ENCODE results near the gene ADARB2.

The ADARB2 gene

GRCh38 chr10:1677307-1677939 is 59.9 kb downstream of the ADARB2 start:
- no peak overlapping the region for H3K4me3 ChIP-seq (ENCODE audit: low read depth, low read length)
- TF ChIP-seq CTCF (IDR thresholded peaks at IDR 0.05; ENCODE audit: low read depth, low read length), result no peak

GRCh38 chr10:1674501-1674900 is 62.8 kb downstream of the ADARB2 start:
- H3K4me3 ChIP-seq (ENCODE audit: low read depth, low read length), result no peak overlapping the region
- TF ChIP-seq CTCF (IDR thresholded peaks at IDR 0.05; ENCODE audit: low read depth, low read length), result no peak

GRCh38 chr10:1673568-1674345 is 63.6 kb downstream of the ADARB2 start:
- H3K4me3 ChIP-seq (ENCODE audit: low read depth, low read length), result no peak overlapping the region

GRCh38 chr10:1672001-1672781 is 65.1 kb downstream of the ADARB2 start:
- no peak for TF ChIP-seq CTCF (IDR thresholded peaks at IDR 0.05; ENCODE audit: low read depth, low read length)
- no peak overlapping the region for H3K4me3 ChIP-seq (ENCODE audit: low read depth, low read length)

More at GRCh38 chr10:1673568-1674345, 63.6 kb downstream of the ADARB2 start:
- no peak for TF ChIP-seq CTCF (IDR thresholded peaks at IDR 0.05; ENCODE audit: low read depth, low read length)

GRCh38 chr10:1671366-1672000 is 65.8 kb downstream of the ADARB2 start:
- no peak overlapping the region for H3K4me3 ChIP-seq (ENCODE audit: low read depth, low read length)
- TF ChIP-seq CTCF (IDR thresholded peaks at IDR 0.05; ENCODE audit: low read depth, low read length), result no peak

- H3K4me3 ChIP-seq (ENCODE audit: low read depth, low read length), result no peak overlapping the region
- TF ChIP-seq CTCF (IDR thresholded peaks at IDR 0.05; ENCODE audit: low read depth, low read length), result no peak
These were observed 66.6 kb downstream of the ADARB2 start for GRCh38 chr10:1670541-1671365.
